Measurements from ENCODE around the gene OSBPL5.
A peak's percentile ranks its signal among the peaks of the same experiment; 100 is the strongest.

OSBPL5 gene

DNA sequence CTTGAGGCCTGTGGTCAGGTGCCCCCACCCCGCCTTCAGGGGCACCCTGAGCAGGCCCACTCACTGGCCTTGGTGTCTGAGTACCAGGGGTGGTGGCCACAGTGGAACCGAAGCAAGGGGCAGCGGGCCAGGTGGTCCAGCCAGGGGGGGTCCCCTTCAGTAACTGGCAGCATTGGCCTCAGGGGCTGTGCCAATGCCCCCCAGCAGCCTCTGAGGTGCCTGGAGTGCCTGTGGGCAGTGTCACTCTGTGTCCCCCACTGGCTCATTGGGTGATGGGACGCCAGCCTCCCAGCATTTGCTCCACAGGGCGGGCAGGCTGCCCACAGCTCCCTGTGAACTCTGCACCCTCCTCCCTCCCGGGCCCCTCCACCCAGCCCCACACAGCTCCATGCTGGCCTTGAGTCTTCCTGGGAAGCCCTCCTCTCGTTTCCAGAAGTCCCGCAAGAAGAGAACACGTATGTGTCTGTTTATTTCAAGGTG lies 78.4 kb downstream of the OSBPL5 start:
- no peak overlapping the region for H3K4me3 ChIP-seq (ENCODE audit: low read depth, low read length)
- no peak for TF ChIP-seq POLR2A (IDR thresholded peaks at IDR 0.05; ENCODE audit: extremely low read depth, insufficient read length)
- TF ChIP-seq, protein P1, sequence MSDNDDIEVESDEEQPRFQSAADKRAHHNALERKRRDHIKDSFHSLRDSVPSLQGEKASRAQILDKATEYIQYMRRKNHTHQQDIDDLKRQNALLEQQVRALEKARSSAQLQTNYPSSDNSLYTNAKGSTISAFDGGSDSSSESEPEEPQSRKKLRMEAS (IDR thresholded peaks at IDR 0.05; ENCODE audit: low read depth, low read length) = no peak
- no peak for DNase-seq (ENCODE audit: low read depth)

DNA sequence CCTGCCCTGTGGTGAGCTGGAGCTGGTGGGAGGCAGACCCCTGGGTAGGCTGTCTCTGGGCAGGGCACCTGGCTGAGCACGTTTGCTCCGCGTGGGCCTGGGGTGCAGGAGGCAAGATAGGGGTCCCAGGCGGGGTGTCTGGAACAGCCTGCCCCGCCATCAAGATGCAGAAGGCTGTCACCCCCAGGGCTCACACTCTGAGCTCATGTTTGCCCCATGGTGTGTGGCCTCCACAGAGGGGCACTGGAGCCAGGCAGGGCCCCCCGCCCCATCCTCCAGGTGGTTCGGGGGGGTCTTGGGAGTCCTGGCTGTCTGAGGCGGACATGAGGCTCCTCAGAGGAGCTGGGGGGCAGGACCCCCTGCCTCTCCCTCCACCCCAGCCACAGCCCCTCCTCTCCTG lies 79.0 kb downstream of the OSBPL5 start:
- TF ChIP-seq, protein P1 (IDR thresholded peaks at IDR 0.05; ENCODE audit: low read depth, low read length) = no peak
- TF ChIP-seq MYC (IDR thresholded peaks at IDR 0.05; ENCODE audit: low read depth, low read length) (no peak), POLR2A (IDR thresholded peaks at IDR 0.05; ENCODE audit: extremely low read depth, insufficient read length) (no peak)
- TF ChIP-seq, protein P2, sequence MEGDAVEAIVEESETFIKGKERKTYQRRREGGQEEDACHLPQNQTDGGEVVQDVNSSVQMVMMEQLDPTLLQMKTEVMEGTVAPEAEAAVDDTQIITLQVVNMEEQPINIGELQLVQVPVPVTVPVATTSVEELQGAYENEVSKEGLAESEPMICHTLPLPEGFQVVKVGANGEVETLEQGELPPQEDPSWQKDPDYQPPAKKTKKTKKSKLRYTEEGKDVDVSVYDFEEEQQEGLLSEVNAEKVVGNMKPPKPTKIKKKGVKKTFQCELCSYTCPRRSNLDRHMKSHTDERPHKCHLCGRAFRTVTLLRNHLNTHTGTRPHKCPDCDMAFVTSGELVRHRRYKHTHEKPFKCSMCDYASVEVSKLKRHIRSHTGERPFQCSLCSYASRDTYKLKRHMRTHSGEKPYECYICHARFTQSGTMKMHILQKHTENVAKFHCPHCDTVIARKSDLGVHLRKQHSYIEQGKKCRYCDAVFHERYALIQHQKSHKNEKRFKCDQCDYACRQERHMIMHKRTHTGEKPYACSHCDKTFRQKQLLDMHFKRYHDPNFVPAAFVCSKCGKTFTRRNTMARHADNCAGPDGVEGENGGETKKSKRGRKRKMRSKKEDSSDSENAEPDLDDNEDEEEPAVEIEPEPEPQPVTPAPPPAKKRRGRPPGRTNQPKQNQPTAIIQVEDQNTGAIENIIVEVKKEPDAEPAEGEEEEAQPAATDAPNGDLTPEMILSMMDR (IDR thresholded peaks at IDR 0.05; ENCODE audit: low read depth, low read length) = no peak
- H3K4me3 ChIP-seq (ENCODE audit: low read depth, low read length) = no peak overlapping the region
- DNase-seq (ENCODE audit: low read depth) = peak; percentile 24

DNA sequence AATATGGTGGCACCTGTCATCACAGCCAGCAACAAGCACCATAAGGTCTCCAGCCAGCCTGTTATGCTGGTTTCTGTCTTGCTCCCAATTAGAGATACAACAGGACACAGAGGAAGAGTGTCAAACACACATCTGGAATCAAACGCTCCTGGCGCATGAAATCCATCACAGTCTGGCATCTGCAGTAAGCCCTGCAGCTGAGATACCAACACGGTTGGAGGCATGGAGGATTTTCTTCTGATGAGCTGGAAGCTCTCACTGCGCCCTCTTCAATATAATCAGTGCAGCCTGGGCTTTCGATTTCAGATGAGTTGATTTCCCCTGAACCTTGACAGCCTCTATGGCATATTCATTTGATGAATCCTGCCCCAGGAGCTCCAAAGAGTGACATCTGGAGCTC lies 80.1 kb downstream of the OSBPL5 start:
- H3K4me3 ChIP-seq (ENCODE audit: low read depth, low read length) = no peak overlapping the region
- TF ChIP-seq, protein P2 (IDR thresholded peaks at IDR 0.05; ENCODE audit: low read depth, low read length) = no peak
- TF ChIP-seq MYC (IDR thresholded peaks at IDR 0.05; ENCODE audit: low read depth, low read length) (no peak), POLR2A (IDR thresholded peaks at IDR 0.05; ENCODE audit: extremely low read depth, insufficient read length) (no peak)
- TF ChIP-seq, protein P1 (IDR thresholded peaks at IDR 0.05; ENCODE audit: low read depth, low read length) = no peak
- peak; percentile 25 for DNase-seq (ENCODE audit: low read depth)

DNA sequence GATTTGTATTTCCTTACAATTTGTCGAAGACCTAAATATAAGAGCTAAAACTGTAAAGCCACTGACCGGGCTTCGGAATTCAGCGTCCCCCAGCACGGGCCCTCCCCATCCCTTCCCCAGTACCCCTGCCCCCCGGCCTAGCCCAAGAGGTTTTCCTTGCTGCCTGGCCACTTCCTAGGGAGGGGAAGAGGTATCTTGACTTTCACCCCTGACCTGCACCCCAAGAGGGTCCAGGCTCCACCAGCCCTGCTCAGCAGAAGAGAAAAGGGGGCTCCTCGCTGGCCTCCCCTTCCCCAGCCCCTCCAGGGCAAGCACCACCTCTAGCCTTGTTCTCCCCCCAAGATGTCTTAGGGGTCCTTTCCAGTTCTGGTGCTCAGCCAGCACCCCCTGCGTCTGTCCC lies 81.8 kb downstream of the OSBPL5 start:
- no peak for DNase-seq (ENCODE audit: low read depth)
- no peak overlapping the region for H3K4me3 ChIP-seq (ENCODE audit: low read depth, low read length)
- TF ChIP-seq, protein P2 (IDR thresholded peaks at IDR 0.05; ENCODE audit: low read depth, low read length) = no peak
- TF ChIP-seq, protein P1 (IDR thresholded peaks at IDR 0.05; ENCODE audit: low read depth, low read length) = no peak
- TF ChIP-seq POLR2A (IDR thresholded peaks at IDR 0.05; ENCODE audit: extremely low read depth, insufficient read length) = no peak
- no peak for TF ChIP-seq MYC (IDR thresholded peaks at IDR 0.05; ENCODE audit: low read depth, low read length)

DNA sequence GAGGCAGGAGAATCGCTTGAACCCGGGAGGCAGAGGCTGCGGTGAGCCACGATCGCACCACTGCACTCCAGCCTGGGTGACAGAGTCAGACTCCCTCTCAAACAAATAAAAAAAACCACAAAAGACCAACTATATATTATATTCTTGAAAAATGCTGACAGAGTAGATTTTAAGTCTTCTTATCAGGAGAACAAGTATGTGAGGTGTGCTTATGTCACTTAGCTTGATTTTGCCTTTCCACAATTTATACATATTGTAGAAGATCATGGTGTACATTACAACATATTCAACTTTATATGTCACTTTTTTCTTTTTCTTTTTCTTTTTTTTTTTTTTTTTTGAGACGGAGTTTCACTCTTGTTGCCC lies 83.7 kb downstream of the OSBPL5 start:
- TF ChIP-seq MYC (IDR thresholded peaks at IDR 0.05; ENCODE audit: low read depth, low read length) = no peak
- TF ChIP-seq, protein P2 (IDR thresholded peaks at IDR 0.05; ENCODE audit: low read depth, low read length) = no peak
- TF ChIP-seq, protein P1 (IDR thresholded peaks at IDR 0.05; ENCODE audit: low read depth, low read length) = no peak
- no peak for TF ChIP-seq POLR2A (IDR thresholded peaks at IDR 0.05; ENCODE audit: extremely low read depth, insufficient read length)
- DNase-seq (ENCODE audit: low read depth) = no peak

DNA sequence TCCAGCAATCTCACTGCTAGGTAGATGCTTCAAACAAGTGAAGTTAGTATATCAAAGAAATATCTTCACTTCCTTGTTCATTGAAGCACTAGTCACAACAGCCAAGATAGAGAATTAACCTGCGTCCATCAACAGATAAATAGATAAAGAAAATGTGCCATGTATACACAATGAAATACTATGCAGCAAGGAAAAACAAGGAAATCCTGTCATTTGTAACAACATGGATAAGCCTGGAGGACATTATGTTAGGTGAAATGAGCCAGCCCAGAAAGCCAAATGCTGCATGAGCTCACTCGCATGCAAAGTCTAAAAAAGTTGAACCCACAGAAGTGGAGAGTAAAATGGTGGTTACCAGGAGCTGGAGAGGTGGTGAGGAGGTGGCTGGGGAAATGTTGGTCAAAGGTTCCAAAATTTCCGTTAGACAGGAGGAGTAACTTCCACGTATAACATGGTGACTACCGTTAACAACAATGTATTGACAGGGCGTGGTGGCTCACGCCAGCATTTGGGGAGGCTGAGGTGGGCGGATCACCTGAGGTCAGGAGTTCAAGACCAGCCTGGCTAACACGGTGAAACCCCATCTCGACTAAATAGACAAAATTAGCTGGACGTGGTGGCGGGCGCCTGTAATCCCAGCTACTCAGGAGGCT lies 84.3 kb downstream of the OSBPL5 start:
- no peak overlapping the region for H3K4me3 ChIP-seq (ENCODE audit: low read depth, low read length)
- no peak for DNase-seq (ENCODE audit: low read depth)
- TF ChIP-seq POLR2A (IDR thresholded peaks at IDR 0.05; ENCODE audit: extremely low read depth, insufficient read length) = no peak
- TF ChIP-seq, protein P1 (IDR thresholded peaks at IDR 0.05; ENCODE audit: low read depth, low read length) = no peak
- TF ChIP-seq, protein P2 (IDR thresholded peaks at IDR 0.05; ENCODE audit: low read depth, low read length) = no peak
- TF ChIP-seq MYC (IDR thresholded peaks at IDR 0.05; ENCODE audit: low read depth, low read length) = no peak

More for the DNA sequence above, 83.7 kb downstream of the OSBPL5 start:
- H3K4me3 ChIP-seq (ENCODE audit: low read depth, low read length) = no peak overlapping the region

Measured in NB4 (cell line).